GM18909 (cell line): ENCODE results near the gene TSEN54.
"Not testable (repeated sequence)": the region's sequence is repeated elsewhere in the genome, so short reads cannot be mapped to it uniquely, and the experiment has no call there.

ENCODE experiments used
- ATAC-seq: cut with Tn5 transposase; IDR thresholded peaks from one replicate; pipeline ENCODE4 v1.9.1; 2021; ENCODE audit warnings: mild to moderate bottlenecking; ENCODE audit not compliant: unreplicated experiment, poor library complexity

TSEN54 gene

GRCh38 chr17:75515496-75516254 lies 653 bp upstream of the TSEN54 start, which contains the start of gene CASKIN2:
Gene CASKIN2, minus strand, starts transcription at chr17:75515537. Its CDS starts 1,733 bp downstream, at chr17:75513804.
- peak; percentile 42 for ATAC-seq

- ATAC-seq: peak; percentile 26
These were observed 430 bp downstream of the TSEN54 start for GRCh38 chr17:75516619-75517296.

GRCh38 chr17:75517297-75517865 lies 1.1 kb downstream of the TSEN54 start:
- no peak for ATAC-seq

- no peak for ATAC-seq
These were observed 1.9 kb downstream of the TSEN54 start for GRCh38 chr17:75518201-75518600.

- ATAC-seq: no peak
These were observed 2.7 kb downstream of the TSEN54 start for GRCh38 chr17:75518983-75519537.

GRCh38 chr17:75520413-75520812 lies 4.1 kb downstream of the TSEN54 start:
- not testable (repeated sequence) for ATAC-seq

GRCh38 chr17:75521290-75521689 lies 5.0 kb downstream of the TSEN54 start:
- ATAC-seq: no peak

GRCh38 chr17:75521951-75522727 lies 5.8 kb downstream of the TSEN54 start:
- no peak for ATAC-seq

GRCh38 chr17:75523647-75524046 lies 7.3 kb downstream of the TSEN54 start:
- no peak for ATAC-seq

GRCh38 chr17:75524269-75524969 lies 8.1 kb downstream of the TSEN54 start:
- ATAC-seq: no peak

GRCh38 chr17:75524970-75525805 lies 8.9 kb downstream of the TSEN54 start, which contains the start of gene LLGL2:
Gene LLGL2, plus strand, starts transcription at chr17:75525697. Its CDS starts 17,730 bp downstream, at chr17:75543427.
- ATAC-seq: peak; percentile 78

GRCh38 chr17:75525806-75526554 lies 9.7 kb downstream of the TSEN54 start:
- peak; percentile 13 for ATAC-seq

- no peak for ATAC-seq
These were observed 10.4 kb downstream of the TSEN54 start for GRCh38 chr17:75526555-75527270.

- ATAC-seq: no peak
These were observed 14.8 kb downstream of the TSEN54 start for GRCh38 chr17:75530837-75531720.

GRCh38 chr17:75531721-75532072 lies 15.4 kb downstream of the TSEN54 start:
- ATAC-seq: no peak

- ATAC-seq: peak; percentile 67
These were observed 18.8 kb downstream of the TSEN54 start for GRCh38 chr17:75535119-75535537.
